Heart right ventricle (tissue), 16 donors: ENCODE measurements around the gene CPA3. TPM values are rescaled to one million over a fixed set of nuclear protein-coding genes. Genes with fewer than 3 reads are reported as not detected.

Source experiments
- ATAC-seq, 8 donors: fragments of 200-7000 bp; cut with Tn5 transposase; one replicate each; pipeline ENCODE4 v1.9.1; 2020; ENCODE audit warnings: mild to moderate bottlenecking in 8 of 8, moderate library complexity in 8 of 8, moderate number of reproducible peaks in 1 of 8
- DNase-seq, 2 donors: peaks; one replicate each; pipeline ENCODE4 v3.0.0-alpha.2; 2020
- H3K27ac ChIP-seq, 10 donors: fragments of 200-600 bp; sonication (generic) in 2 of 10; one replicate each; pipeline versions ENCODE4 v1.5.0 to v1.8.0; 2020 to 2022; ENCODE audit warnings: mild to moderate bottlenecking in 3 of 10
- H3K27me3 ChIP-seq, 7 donors: fragments of 200-600 bp; one replicate each; pipeline ENCODE4 v1.8.0; 2021 to 2022; ENCODE audit warnings: mild to moderate bottlenecking in 2 of 7
- H3K36me3 ChIP-seq, 9 donors: fragments of 200-600 bp; sonication (generic) in 1 of 9; one replicate each; pipeline versions ENCODE4 v1.5.0 to v1.8.0; 2020 to 2022; ENCODE audit warnings: mild to moderate bottlenecking in 2 of 9
- H3K4me1 ChIP-seq, 9 donors: fragments of 200-600 bp; sonication (generic) in 1 of 9; one replicate each; pipeline versions ENCODE4 v1.5.0 to v1.8.0; 2020 to 2022; ENCODE audit warnings: mild to moderate bottlenecking in 4 of 9
- H3K4me3 ChIP-seq, 10 donors: fragments of 200-600 bp; sonication (generic) in 2 of 10; one replicate each; pipeline versions ENCODE4 v1.5.0 to v1.8.0; 2020 to 2022; ENCODE audit warnings: mild to moderate bottlenecking in 7 of 10, moderate library complexity in 2 of 10
- H3K9me3 ChIP-seq, 11 donors: fragments of 200-600 bp in 10 of 11; sonication (generic) in 2 of 11; one replicate each; pipeline versions ENCODE4 v1.5.0 to v1.8.0; 2013 to 2022; ENCODE audit warnings: mild to moderate bottlenecking in 2 of 11, control low read depth in 1 of 11, moderate library complexity in 1 of 11
- WGBS, 2 donors: extraction: QIAGEN DNeasy Blood & Tissue Kit; methylation state at CpG; one replicate each; pipeline ENCODE4 v1.1.7; 2013; ENCODE audit warnings: inconsistent platforms in 1 of 2; 5-methylcytosine and 5-hydroxymethylcytosine counted together
- intact Hi-C, 10 donors: fragments of 100-400 bp; cut with DNase I; formaldehyde crosslinking; loops; one replicate each; pipeline versions ENCODE4 v1.11.1 to v1.14.2; 2022
- polyA plus RNA-seq, 2 donors: library from polyadenylated mRNA; stranded (reverse); fragments of 200-250 nt; gene quantifications; one replicate each; pipeline ENCODE4 v1.2.3, GENCODE V29; 2013
- total RNA-seq, 10 donors: library from RNA; stranded (reverse); fragmentation: NEBNext Ultra II Directional in 3 of 10; extraction: Animal tissue kit (Norgen Biotek cat#: 25700) in 3 of 10; gene quantifications; one replicate each; pipeline versions ENCODE4 v1.2.1 to v1.2.4, GENCODE V29; 2021 to 2023
- TF ChIP-seq, protein P1 (sequence below), 9 donors: fragments of 200-600 bp; sonication (generic) in 2 of 9; IDR thresholded peaks; one replicate each; pipeline versions ENCODE4 v1.5.0 to v1.8.0; 2021 to 2022; ENCODE audit warnings: antibody characterized with exemption in 9 of 9, mild to moderate bottlenecking in 5 of 9, moderate library complexity in 1 of 9
- donor health status: Arrhythmogenic right ventricular cardiomyopathy.
- donor health status: ischemic (EF 13 %, LVEDD 7.1; RV severe dilation, severe dysfunction).
- donor health status: healthy with polysubstance abuse.
- donor health status: DM: no; HTN: yes; CAD: no.
- donor health status: DM: no; HTN: no; CAD: no.
- donor health status: ischemic (EF 25% LVEDD 6.9; RV normal size, moderate dysfunction).
- donor health status: ischemic (EF 25% LVEDD 5.7; RV mildly dilated, moderate dysfunction).
- donor health status: healthy.
- donor health status: DM: yes; HTN: yes; CAD: no.
- donor health status: Ischemic cardiomyopathy.
- donor health status: ischemic (EF 35%, LVEDD 5.7; RV mildly dilated, moderate dysfunction).
- donor health status: nonischemic (EF 11% LVEDD 7.7; RV severe dilation, severe dysfunction).
- donor health status: DM: yes; HTN: yes; CAD: no.
- donor health status: PGD.
- donor health status: ischemic (EF 29% LVEDD 5.4; RV normal size, mild dysfunction).
- donor health status: nonischemic (EF 23%, LVEDD 6.1; RV moderate dilation, normal function).

Gene CPA3
- total and polyA plus RNA-seq, 12 donors, result 0.22 to 2.6 (median 1.4) TPM

DNA sequence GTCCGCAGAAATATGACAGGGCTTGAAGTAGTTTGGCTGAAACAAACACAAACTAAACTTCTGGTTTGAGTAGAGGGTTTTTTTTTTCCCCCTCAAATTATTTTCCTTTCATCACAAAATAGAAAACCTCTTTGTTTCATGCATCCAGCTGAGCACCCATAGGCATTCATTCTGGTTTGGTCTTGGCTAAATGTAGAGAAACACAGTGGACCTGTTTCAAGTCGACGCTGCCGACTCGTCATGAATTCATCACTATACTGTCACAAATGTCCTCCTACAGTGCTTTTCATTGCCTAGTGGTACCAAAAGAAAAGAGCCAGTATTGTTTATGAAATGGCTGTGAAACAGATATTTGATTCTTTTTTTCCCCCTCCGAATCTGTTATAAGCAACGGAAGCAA lies 73.8 kb downstream of the CPA3 start:
- no peaks in the 10 kb centered on the region for H3K36me3 ChIP-seq
- DNase-seq (no peak), ATAC-seq (no peak)
- H3K27me3 ChIP-seq, result peaks cover 0 to 15% (median 0%) of the 10 kb centered on the region in 7 donors
- H3K4me3 ChIP-seq, result no peak overlapping the region
- TF ChIP-seq, protein P1, sequence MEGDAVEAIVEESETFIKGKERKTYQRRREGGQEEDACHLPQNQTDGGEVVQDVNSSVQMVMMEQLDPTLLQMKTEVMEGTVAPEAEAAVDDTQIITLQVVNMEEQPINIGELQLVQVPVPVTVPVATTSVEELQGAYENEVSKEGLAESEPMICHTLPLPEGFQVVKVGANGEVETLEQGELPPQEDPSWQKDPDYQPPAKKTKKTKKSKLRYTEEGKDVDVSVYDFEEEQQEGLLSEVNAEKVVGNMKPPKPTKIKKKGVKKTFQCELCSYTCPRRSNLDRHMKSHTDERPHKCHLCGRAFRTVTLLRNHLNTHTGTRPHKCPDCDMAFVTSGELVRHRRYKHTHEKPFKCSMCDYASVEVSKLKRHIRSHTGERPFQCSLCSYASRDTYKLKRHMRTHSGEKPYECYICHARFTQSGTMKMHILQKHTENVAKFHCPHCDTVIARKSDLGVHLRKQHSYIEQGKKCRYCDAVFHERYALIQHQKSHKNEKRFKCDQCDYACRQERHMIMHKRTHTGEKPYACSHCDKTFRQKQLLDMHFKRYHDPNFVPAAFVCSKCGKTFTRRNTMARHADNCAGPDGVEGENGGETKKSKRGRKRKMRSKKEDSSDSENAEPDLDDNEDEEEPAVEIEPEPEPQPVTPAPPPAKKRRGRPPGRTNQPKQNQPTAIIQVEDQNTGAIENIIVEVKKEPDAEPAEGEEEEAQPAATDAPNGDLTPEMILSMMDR (IDR thresholded peaks at IDR 0.05), result no peak
- H3K9me3 ChIP-seq, result no peaks in the 10 kb centered on the region
- 70 to 73% methylated on average over 7 of the region's 7 CpGs for WGBS, 2 donors
- no peak overlapping the region for H3K27ac ChIP-seq
- H3K4me1 ChIP-seq, result peaks cover 0 to 3% (median 0%) of the 10 kb centered on the region in 9 donors
- intact Hi-C loops, result no loop called here

DNA sequence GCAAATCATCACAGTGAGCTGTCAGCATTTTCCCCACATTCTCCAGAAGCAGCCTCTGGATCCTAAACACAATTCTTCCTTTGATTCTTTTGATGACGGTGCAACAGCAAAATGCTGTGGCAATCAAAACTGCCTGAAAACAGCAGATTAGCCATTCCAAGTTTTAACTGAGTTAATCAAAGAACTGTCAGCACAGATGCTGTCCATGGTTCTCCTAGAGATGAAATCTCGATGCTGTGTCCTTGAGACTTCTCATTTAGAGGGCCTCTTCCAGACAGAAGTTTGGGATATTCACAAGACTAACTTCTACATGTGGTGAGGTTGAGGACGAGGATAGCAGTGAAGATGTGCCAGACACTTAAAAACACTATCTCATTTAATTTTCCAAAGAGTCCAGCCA lies 75.9 kb downstream of the CPA3 start:
- 60 to 65% methylated on average over 3 of the region's 3 CpGs for WGBS, 2 donors
- H3K4me1 ChIP-seq, result peaks cover 0 to 3% (median 0%) of the 10 kb centered on the region in 9 donors
- no peak for DNase-seq
- no peak overlapping the region for H3K4me3 ChIP-seq
- intact Hi-C loops, result loop anchor here in 6 of 10 donors (5.0 to 10.0 kb wide), 5 partner anchors 76 to 626 kb away; partner anchors contain the start of gene CPA3 (in 1 of the 6)
- H3K36me3 ChIP-seq, result no peaks in the 10 kb centered on the region
- no peaks in the 10 kb centered on the region for H3K9me3 ChIP-seq
- TF ChIP-seq, protein P1 (IDR thresholded peaks at IDR 0.05), result no peak
- H3K27me3 ChIP-seq, result peaks cover 0 to 15% (median 0%) of the 10 kb centered on the region in 7 donors
- H3K27ac ChIP-seq, result no peak overlapping the region
- ATAC-seq, result no peak

DNA sequence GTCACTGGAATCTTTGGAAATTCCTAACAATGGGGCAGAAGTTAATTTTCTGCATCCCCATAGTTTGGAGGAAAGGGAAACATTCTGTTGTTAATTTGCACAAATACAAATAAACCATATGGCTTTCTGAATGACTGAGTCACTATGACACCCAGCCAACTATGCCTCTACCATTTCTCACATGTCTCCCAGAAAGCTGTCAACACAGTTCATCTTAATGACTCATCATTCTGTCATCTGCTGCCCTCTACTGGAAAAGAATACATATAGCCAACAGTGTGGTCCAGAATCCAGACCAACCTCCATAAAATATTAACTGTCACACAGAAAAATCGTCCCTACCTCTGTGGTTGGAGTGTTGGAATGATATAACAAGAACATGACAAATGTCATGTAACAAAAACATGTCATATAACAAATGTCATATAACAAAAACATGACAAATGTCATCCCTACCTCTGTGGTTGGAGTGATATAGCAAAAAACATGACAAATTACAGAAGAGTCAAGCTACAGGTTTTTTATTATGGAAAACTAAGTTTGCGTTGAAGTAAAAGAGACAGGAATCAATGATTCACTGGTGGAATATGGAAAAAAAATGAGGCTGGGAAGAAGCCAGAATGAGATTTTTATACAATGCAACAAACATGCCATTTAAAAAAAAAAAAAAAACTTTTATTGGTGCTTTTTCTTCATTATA lies 78.6 kb downstream of the CPA3 start:
- DNase-seq (peak in 1 of 2 donors; percentile 29), ATAC-seq (peak; percentile 74 to 93 (median 82))
- TF ChIP-seq, protein P1 (IDR thresholded peaks at IDR 0.05), result peak; percentile 37 to 77 (median 72)
- Histone ChIP-seq H3K27ac (no peak overlapping the region), H3K9me3 (no peaks in the 10 kb centered on the region), H3K4me1 (peaks cover 0 to 3% (median 0%) of the 10 kb centered on the region in 9 donors), H3K36me3 (no peaks in the 10 kb centered on the region), H3K4me3 (no peak overlapping the region), H3K27me3 (no peaks in the 10 kb centered on the region)
- 40 to 46% methylated on average over 2 of the region's 2 CpGs for WGBS, 2 donors
- intact Hi-C loops, result loop anchor here in 7 of 10 donors (2.0 to 10.0 kb wide), 6 partner anchors 79 to 629 kb away; partner anchors contain the start of gene CPA3 (in 1 of the 7)

DNA sequence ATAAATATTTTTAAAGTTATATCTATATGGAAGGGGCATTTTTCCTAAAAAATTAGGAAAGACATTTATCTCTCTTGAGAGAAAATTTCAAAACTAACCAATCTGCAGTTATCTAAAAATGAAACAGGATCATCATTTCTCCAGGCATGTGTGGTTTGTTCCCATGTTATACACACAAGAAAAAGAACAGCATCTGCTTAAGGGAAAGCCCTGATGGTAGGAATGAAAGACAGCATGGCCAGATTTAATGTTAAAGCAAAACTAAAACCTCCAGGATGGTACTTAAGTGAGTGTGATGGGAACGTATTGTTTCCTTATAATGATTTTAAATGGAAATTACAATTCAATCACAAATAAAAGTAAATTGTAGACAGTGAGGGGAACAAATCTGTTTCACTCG lies 80.0 kb downstream of the CPA3 start:
- no peak overlapping the region for H3K27ac ChIP-seq
- H3K27me3 ChIP-seq, result no peaks in the 10 kb centered on the region
- 88 to 89% methylated on average over 2 of the region's 2 CpGs for WGBS, 2 donors
- no peak overlapping the region for H3K4me3 ChIP-seq
- TF ChIP-seq, protein P1 (IDR thresholded peaks at IDR 0.05), result no peak
- H3K9me3 ChIP-seq, result no peaks in the 10 kb centered on the region
- H3K4me1 ChIP-seq, result peaks cover 0 to 3% (median 0%) of the 10 kb centered on the region in 9 donors
- DNase-seq (no peak), ATAC-seq (no peak)
- intact Hi-C loops, result loop anchor here in 6 of 10 donors (2.0 to 10.0 kb wide), 7 partner anchors 80 to 630 kb away; partner anchors contain the start of gene CPA3 (in 1 of the 6)
- no peaks in the 10 kb centered on the region for H3K36me3 ChIP-seq

Other genes starting within 250 kb of the CPA3 start
- gene AGTR1, start 167.4 kb upstream of the CPA3 start, total RNA-seq, result 1 to 10 TPM in 3 of 10 donors, under 1 TPM in 7; 0.28 to 3.6 (median 0.80) TPM
- gene AGTR1, start 167.4 kb upstream of the CPA3 start, polyA plus RNA-seq, result 1 to 10 TPM; 2.5 to 4.5 TPM
- gene CPB1, start 37.5 kb upstream of the CPA3 start, total RNA-seq, result 1 to 10 TPM in 7 of 10 donors, not detected in 3; 1.7 to 3.2 (median 2.2) TPM
- gene CPB1, start 37.5 kb upstream of the CPA3 start, polyA plus RNA-seq, result under 1 TPM in 1 of 2 donors, not detected in 1; 0.29 TPM
- 100 to 1,000 TPM; 126 to 210 (median 157) TPM for gene GYG1, start 126.2 kb downstream of the CPA3 start, total RNA-seq
- 100 to 1,000 TPM in 1 of 2 donors, 10 to 100 TPM in 1; 56.5 to 156 TPM for gene GYG1, start 126.2 kb downstream of the CPA3 start, polyA plus RNA-seq
- 10 to 100 TPM; 19.1 to 38.6 (median 30.6) TPM for gene HLTF, start 221.2 kb downstream of the CPA3 start, total RNA-seq
- gene HLTF, start 221.2 kb downstream of the CPA3 start, polyA plus RNA-seq, result 1 to 10 TPM; 4.5 to 4.6 TPM